Measurements from ENCODE around the gene CTAGE15.
"Not testable (repeated sequence)": the region's sequence is repeated elsewhere in the genome, so short reads cannot be mapped to it uniquely, and the experiment has no call there.

GRCh38 chr7:143531169-143531926 lies 40.3 kb upstream of the CTAGE15 start:
- TF ChIP-seq CTCF, POLR2A (IDR thresholded peaks at IDR 0.05): not testable (repeated sequence)
